ENCODE measurements around the gene SLC25A31.

SLC25A31 gene

DNA sequence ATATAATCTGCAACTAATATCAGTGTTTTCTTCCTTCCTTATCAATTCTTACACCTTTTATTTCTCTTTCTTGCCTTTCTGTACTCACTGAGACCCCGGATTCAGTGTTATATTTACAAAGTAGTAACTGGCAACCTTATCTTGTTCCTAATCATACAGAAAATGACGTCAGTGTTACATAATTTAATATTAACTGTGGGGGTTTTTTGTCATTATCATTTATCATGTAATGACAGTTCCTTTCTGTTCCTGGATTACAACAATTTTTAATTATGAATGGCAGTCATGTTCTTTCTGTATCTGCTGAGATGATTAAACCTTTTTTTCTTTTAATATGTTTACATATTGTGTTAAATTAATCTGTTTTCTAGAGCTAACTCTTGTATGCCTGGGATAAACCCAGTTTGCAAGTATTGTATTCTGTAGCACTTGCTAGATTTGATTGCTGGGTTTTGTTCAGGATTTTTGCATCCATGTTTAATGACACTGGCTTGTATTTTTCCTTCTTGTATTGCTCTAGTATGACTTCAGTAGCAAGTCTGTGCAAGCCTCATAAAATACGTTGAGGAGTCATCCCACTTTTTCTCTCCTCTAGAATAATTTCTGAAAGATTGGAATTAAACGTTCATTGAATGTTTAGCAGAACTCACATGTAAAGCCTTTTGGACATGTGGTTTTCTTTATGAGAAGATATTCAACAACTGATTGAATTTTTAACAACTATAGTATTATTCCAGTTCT, 41.5 kb downstream of the SLC25A31 start:
- Histone ChIP-seq H3K9me3 (ENCODE audit: insufficient read depth, low read length, severe bottlenecking) (no peaks in the 10 kb centered on the region), H3K9ac (ENCODE audit: low read depth, low read length) (no peak overlapping the region), H3K4me1 (ENCODE audit: insufficient read depth, low read length) (no peaks in the 10 kb centered on the region), H4K20me1 (ENCODE audit: insufficient read depth, low read length) (no peaks in the 10 kb centered on the region), H3K27me3 (ENCODE audit: insufficient read depth, low read length, poor library complexity) (peaks cover 3% of the 10 kb centered on the region), H3K4me3 (ENCODE audit: low read depth in 1 of 2, low read length in 2 of 2) (no peak overlapping the region), H3K4me2 (ENCODE audit: insufficient read depth, low read length) (no peak overlapping the region), H3K79me2 (ENCODE audit: insufficient read depth, low read length) (no peaks in the 10 kb centered on the region), H3K36me3 (ENCODE audit: insufficient read depth, low read length) (no peaks in the 10 kb centered on the region), H3K27ac (ENCODE audit: low read length) (no peak overlapping the region), H2AFZ (ENCODE audit: low read depth, low read length) (no peak overlapping the region)
- TF ChIP-seq CTCF (IDR thresholded peaks at IDR 0.05; ENCODE audit: borderline replicate concordance, extremely low read depth, low read length, poor library complexity, severe bottlenecking) (no peak), EZH2 (IDR thresholded peaks at IDR 0.05; ENCODE audit: borderline replicate concordance, low read depth, low read length, severe bottlenecking) (no peak)
- no peak for ATAC-seq (ENCODE audit: insufficient read depth, low read depth)
- DNase-seq: no peak

DNA sequence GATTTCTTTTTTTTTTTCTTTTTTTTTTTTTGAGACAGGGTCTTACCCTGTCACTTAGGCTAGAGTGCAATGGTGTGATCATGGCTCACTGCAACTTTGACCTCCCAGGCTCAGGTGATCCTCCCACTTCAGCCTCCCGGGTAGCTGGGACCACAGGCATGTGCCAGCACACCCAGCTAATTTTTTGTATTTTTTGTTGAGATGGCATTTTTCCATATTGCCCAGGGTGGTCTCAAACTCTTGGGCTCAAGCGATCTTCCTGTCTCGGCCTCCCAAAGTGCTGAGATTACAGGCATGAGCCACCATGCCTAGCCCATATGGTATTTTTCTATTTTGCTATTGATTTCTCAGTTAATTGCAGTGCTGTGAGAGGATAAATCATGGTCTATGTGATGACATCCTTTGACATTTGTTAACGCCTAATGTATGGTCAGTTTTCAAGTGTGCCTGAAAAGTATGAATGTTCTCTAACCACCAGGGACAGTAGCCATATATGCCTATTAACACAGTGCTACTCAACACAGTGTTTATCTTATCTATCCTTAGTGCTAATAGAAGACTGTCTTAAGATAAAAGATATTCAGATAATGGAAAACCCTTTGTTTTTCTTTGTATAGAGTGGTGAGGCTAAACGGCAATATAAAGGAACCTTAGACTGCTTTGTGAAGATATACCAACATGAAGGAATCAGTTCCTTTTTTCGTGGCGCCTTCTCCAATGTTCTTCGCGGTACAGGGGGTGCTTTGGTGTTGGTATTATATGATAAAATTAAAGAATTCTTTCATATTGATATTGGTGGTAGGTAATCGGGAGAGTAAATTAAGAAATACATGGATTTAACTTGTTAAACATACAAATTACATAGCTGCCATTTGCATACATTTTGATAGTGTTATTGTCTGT, 42.8 kb downstream of the SLC25A31 start:
- TF ChIP-seq CTCF (IDR thresholded peaks at IDR 0.05; ENCODE audit: borderline replicate concordance, extremely low read depth, low read length, poor library complexity, severe bottlenecking) (no peak), EZH2 (IDR thresholded peaks at IDR 0.05; ENCODE audit: borderline replicate concordance, low read depth, low read length, severe bottlenecking) (no peak)
- Histone ChIP-seq H3K27ac (ENCODE audit: low read length) (no peak overlapping the region), H2AFZ (ENCODE audit: low read depth, low read length) (no peak overlapping the region), H4K20me1 (ENCODE audit: insufficient read depth, low read length) (no peaks in the 10 kb centered on the region), H3K27me3 (ENCODE audit: insufficient read depth, low read length, poor library complexity) (peaks cover 4% of the 10 kb centered on the region), H3K4me1 (ENCODE audit: insufficient read depth, low read length) (no peaks in the 10 kb centered on the region), H3K4me2 (ENCODE audit: insufficient read depth, low read length) (no peak overlapping the region), H3K9ac (ENCODE audit: low read depth, low read length) (no peak overlapping the region), H3K9me3 (ENCODE audit: insufficient read depth, low read length, severe bottlenecking) (no peaks in the 10 kb centered on the region), H3K4me3 (ENCODE audit: low read depth in 1 of 2, low read length in 2 of 2) (no peak overlapping the region), H3K36me3 (ENCODE audit: insufficient read depth, low read length) (no peaks in the 10 kb centered on the region), H3K79me2 (ENCODE audit: insufficient read depth, low read length) (no peaks in the 10 kb centered on the region)
- DNase-seq: no peak
- no peak for ATAC-seq (ENCODE audit: insufficient read depth, low read depth)

DNA sequence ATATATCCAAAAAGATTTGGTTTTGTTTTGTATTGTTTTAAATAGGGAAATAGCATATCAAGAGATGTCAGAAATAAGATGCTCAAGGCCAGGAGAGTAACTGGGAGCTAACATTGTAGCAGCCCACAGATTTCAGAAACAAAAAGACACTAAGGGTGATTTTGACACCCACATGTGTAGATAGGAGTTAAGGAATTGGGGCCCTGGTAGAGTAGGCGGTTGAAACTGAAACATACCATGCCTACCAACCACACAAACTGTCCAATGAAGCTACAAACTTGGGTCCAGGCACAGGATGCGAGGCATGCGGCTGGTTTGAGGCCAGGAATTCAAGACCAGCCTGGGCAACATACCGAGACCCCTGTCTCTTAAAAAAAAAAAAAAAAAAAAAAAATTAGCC, 45.6 kb downstream of the SLC25A31 start:
- no peak overlapping the region for H3K4me3 ChIP-seq (ENCODE audit: low read depth in 1 of 2, low read length in 2 of 2)
- H3K9ac ChIP-seq (ENCODE audit: low read depth, low read length): no peak overlapping the region
- ATAC-seq (ENCODE audit: insufficient read depth, low read depth): no peak

More for the DNA sequence above, 45.6 kb downstream of the SLC25A31 start:
- DNase-seq: no peak
- H3K4me1 ChIP-seq (ENCODE audit: insufficient read depth, low read length): no peaks in the 10 kb centered on the region
- H4K20me1 ChIP-seq (ENCODE audit: insufficient read depth, low read length): no peaks in the 10 kb centered on the region
- H3K9me3 ChIP-seq (ENCODE audit: insufficient read depth, low read length, severe bottlenecking): no peaks in the 10 kb centered on the region
- H3K27me3 ChIP-seq (ENCODE audit: insufficient read depth, low read length, poor library complexity): peaks cover 4% of the 10 kb centered on the region
- no peak overlapping the region for H3K27ac ChIP-seq (ENCODE audit: low read length)
- no peak overlapping the region for H2AFZ ChIP-seq (ENCODE audit: low read depth, low read length)
- no peaks in the 10 kb centered on the region for H3K79me2 ChIP-seq (ENCODE audit: insufficient read depth, low read length)
- TF ChIP-seq CTCF (IDR thresholded peaks at IDR 0.05; ENCODE audit: borderline replicate concordance, extremely low read depth, low read length, poor library complexity, severe bottlenecking) (no peak), EZH2 (IDR thresholded peaks at IDR 0.05; ENCODE audit: borderline replicate concordance, low read depth, low read length, severe bottlenecking) (no peak)
- H3K36me3 ChIP-seq (ENCODE audit: insufficient read depth, low read length): no peaks in the 10 kb centered on the region
- no peak overlapping the region for H3K4me2 ChIP-seq (ENCODE audit: insufficient read depth, low read length)
